NCI-H510A treated with DMSO at 0.1 percent for 48 hours (cell line): ENCODE data around the gene CPM.
"Not testable (repeated sequence)": the region's sequence is repeated elsewhere in the genome, so short reads cannot be mapped to it uniquely, and the experiment has no call there.

Experiments
- DNase-seq: peaks from one replicate; lab custom pipeline; 2025; lab: John Stamatoyannopoulos, UW

The CPM gene

DNA sequence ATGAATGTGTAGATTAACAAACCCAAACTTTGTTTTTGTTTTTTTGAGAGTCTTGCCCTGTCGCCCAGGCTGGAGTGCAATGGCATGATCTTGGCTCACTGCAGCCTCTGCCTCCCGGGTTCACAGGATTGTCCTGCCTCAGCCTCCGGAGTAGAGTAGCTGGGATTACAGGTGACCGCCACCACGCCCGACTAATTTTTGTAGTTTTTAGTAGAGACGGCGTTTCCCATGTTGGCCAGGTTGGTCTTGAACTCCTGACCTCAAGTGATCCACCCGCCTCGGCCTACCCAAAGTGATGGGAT, 125.7 kb downstream of the CPM start:
- not testable (repeated sequence) for DNase-seq

DNA sequence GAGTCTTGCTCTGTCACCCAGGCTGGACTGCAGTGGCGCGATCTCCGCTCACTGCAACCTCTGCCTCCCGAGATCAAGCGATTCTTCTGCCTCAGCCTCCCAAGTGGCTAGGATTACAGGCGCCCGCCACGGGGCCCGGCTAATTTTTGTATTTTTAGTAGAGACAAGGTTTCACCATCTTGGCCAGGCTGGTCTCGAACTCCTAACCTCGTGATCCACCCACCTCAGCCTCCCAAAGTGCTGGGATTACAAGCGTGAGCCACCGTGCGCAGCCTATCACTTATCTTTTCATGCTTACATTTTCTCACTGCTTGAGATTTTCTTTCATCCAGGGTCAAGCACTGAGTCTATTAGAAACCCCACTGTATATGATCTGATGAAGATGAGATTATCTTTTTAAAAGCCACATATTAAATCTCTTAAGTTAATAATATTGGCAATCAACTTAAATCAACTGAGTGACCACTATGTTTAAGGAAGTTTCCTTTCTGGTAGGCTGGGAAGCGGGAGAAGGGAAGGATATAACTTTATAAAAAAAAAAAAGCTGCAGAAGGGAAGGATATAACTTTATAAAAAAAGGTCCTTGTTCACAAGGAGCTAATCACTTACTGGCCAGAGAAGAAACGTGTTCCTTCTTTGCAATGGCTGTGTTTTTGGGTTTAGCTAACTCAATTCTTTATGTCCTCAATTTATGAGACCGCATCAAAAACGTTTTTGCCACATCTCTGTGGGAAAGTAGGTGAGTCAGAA, 126.3 kb downstream of the CPM start:
- no peak for DNase-seq

DNA sequence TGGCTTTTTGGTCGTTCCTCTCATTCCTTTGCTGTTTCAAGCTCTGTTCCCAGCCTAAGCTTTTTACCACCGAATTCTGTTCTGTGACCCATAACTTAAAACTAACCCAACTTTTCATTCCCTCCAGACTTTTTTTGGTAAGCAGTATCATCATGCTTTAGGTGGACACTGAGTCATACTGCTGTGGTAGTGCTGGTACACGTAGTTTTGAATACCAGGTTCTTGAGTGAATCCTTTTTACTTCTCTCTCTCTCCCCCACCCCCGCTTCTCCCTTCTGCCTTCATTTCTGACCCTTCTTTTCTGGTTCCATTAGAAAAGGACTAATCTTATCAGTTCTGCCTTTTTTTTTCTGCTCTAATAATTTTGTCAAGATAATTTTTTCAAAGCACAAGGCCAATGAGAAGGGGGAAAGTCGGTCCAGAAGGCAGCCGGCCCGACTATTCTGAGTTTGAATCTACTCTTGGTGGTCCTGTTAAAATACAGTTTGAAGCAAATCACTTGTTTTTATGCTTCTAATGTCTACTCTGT, 127.3 kb downstream of the CPM start:
- DNase-seq: no peak

DNA sequence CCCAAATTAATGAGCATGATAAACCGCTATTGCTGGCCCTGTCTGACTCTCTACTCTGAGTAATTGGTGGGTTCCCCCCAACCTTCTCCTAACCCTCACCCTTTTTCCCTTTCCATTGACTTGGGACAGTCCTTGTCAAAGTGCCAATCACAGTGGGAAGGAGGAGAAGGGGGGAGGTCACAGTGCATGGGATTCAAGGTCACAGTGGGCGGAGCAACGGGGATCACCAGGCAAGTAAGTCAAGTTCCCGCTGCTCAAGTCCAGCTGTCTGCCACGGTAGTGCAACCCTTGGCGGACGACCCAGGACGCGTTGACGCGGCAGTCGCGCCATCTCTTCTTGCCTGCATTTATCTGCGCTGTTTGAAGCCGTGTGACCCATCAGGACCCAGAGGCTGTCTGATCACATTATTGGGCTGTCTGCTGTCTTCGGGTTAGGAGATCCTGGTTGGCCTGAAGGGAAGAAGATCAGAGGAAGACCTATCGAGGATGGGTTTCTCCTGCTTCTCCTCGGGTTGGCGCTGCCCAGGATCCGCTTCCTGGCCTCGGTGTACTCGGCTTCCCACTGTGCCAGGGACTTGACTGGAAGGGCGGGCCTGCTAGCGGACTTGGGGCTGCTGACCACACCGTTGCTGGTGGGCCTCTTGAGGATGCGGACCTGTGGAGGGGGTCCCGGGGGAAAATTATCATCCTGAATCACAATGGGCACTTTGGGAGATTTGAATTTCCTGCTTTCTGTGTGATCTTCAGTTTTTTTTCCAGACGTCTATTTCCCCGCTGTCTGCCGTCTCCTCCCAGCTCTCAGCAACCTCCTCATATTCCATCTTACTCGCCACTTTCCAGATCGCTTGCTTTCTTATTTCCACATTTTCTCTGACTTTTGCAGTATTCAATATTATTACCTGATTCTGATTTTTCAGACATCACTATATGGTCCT, 128.0 kb downstream of the CPM start:
- DNase-seq: no peak

DNA sequence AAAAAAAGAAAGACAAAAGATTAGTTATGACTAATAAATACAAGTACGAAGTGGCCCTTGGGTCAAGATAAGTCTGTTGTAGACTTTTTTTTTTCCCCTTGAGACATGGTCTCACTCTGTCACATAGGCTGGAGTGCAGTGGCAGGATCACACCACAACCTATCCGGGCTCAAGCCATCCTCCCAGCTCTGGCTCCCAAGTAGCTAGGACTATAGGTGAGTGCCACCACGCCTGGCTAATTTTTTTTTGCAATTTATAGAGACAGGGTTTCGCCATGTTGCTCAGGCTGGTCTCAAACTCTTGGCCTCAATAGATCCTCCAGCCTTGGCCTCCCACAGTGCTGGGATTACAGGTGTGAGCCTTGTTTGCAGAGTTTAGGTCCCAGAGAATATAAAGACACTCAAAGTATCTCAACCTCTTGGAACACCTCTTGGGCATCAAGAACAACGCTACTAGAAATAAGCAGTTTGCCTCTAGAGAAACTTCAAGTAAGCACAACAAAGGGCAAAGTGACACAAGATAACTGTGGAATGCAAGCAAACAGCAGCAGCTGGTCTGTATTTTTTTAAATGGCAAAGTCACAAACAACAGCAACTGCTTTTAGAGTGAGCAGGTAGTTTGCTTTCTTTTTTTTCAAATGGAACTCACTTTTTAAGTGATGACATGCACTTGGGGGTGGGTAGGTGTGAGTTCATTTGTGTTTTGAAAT, 128.9 kb downstream of the CPM start:
- no peak for DNase-seq

DNA sequence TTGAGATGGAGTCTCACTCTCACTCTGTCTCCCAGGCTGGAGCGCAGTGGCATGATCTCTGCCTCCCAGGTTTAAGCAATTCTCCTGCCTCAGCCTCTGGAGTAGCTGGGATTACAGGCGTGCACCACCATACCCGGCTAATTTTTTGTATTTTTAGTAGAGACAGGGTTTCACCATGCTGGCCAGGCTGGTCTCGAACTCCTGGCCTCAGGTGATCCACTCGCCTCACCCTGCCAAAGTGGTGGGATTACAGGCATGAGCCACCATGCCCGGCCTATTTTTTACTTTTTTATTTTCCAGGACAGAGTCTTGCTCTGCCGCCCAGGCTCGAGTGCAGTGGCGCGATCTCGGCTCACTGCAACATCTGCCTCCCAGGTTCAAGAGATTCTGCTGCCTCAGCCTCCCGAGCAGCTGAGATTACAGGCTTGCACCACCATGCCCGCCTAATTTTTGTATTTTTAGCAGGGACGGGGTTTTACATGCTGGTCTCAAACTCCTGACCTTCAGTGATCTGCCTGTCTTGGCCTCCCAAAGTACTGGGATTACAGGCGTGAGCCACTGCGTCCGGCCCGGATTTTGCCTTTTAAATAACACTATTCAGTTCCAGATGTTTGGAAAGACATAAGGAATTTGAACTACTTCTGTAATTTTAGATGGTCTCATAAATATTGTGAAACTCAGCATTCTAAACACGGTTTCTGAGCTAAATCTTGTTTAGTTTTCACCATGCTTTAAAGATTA, 129.9 kb downstream of the CPM start:
- not testable (repeated sequence) for DNase-seq

DNA sequence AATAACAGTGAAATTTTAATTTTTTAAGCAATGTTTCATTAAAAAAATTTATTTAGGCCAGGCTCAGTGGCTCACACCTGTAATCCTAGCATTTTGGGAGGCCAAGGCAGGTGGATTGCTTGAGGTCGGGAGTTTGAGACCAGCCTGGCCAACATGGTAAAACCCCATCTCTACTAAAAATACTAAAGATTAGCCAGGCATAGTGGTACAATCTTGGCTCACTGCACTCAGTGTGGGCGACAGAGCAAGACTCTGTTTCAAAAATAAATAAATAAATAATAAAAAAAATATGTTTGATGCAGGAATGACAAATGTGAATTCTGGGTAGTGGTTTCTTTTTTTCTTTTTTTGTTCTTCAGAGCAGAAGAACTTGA, 130.6 kb downstream of the CPM start:
- not testable (repeated sequence) for DNase-seq
